Inflammatory macrophage treated with lipopolysaccharide for 1 hour (primary cell): ENCODE data around the gene UAP1.

Experiments
- DNase-seq, 2 donors: peaks; one replicate each; pipeline ENCODE4 v3.0.0-alpha.2; 2020 to 2022

The UAP1 gene

GRCh38 chr1:162561616-162562469 is at the start of gene UAP1:
Gene UAP1, plus strand, starts transcription at chr1:162561722. Its CDS starts 4,347 bp downstream, at chr1:162566069.
- no peak for DNase-seq

- DNase-seq: no peak
Measured at GRCh38 chr1:162527314-162527713, 34.2 kb upstream of the UAP1 start.

GRCh38 chr1:162530307-162530987 is 31.1 kb upstream of the UAP1 start:
- peak; percentile 16 to 40 for DNase-seq

- DNase-seq: no peak
Measured at GRCh38 chr1:162530988-162531319, 30.6 kb upstream of the UAP1 start.

- DNase-seq: no peak
Measured at GRCh38 chr1:162535501-162535900, 26.0 kb upstream of the UAP1 start.

GRCh38 chr1:162536511-162536910 is 25.0 kb upstream of the UAP1 start:
- no peak for DNase-seq

- DNase-seq: no peak
Measured at GRCh38 chr1:162537216-162537615, 24.3 kb upstream of the UAP1 start.

- no peak for DNase-seq
Measured at GRCh38 chr1:162538815-162539431, 22.6 kb upstream of the UAP1 start.

GRCh38 chr1:162541619-162542141 is 19.8 kb upstream of the UAP1 start:
- no peak for DNase-seq

- no peak for DNase-seq
Measured at GRCh38 chr1:162543228-162543627, 18.3 kb upstream of the UAP1 start.

- DNase-seq: no peak
Measured at GRCh38 chr1:162548170-162548569, 13.4 kb upstream of the UAP1 start.

GRCh38 chr1:162549001-162549400 is 12.5 kb upstream of the UAP1 start:
- DNase-seq: no peak

GRCh38 chr1:162550925-162551324 is 10.6 kb upstream of the UAP1 start:
- no peak for DNase-seq

GRCh38 chr1:162551969-162552683 is 9.4 kb upstream of the UAP1 start:
- no peak for DNase-seq

- DNase-seq: no peak
Measured at GRCh38 chr1:162552684-162553252, 8.8 kb upstream of the UAP1 start.

GRCh38 chr1:162554258-162554657 is 7.3 kb upstream of the UAP1 start:
- DNase-seq: no peak

- DNase-seq: no peak
Measured at GRCh38 chr1:162557536-162557935, 4.0 kb upstream of the UAP1 start.

GRCh38 chr1:162560303-162561036 is 1.1 kb upstream of the UAP1 start:
- DNase-seq: no peak

GRCh38 chr1:162561037-162561615 is 396 bp upstream of the UAP1 start:
- peak; percentile 97 to 99 for DNase-seq

GRCh38 chr1:162562470-162562828 is 927 bp downstream of the UAP1 start:
- DNase-seq: peak; percentile 13 to 21

GRCh38 chr1:162564762-162565218 is 3.3 kb downstream of the UAP1 start:
- DNase-seq: peak; percentile 20 to 29
